Measurements from ENCODE around the gene FAM170A. TPM values are rescaled to one million over a fixed set of nuclear protein-coding genes. Genes with fewer than 3 reads are reported as not detected.

Gene FAM170A
- total RNA-seq, 1 donor from 2014 or later = not detected

DNA sequence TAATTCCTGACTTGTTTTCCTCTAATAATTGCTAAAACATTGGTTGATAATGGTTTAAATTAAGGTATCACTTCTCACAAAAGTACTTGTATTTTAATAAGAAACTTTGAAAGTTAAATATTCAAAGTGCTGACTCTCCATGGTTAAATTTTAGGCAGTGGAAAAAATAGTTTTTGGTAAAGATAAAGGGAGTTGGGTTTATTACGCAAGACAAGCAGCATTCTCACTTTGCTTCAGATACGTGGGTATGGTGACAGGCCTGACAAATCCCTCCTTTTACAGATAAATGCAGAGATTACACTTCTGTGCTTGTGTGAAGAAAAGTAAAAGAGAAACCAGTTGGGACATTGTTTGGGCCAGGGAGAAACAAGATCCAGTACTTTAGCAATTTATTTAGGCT is 14.5 kb upstream of the FAM170A start:
- H3K36me3 ChIP-seq = no peaks in the 10 kb centered on the region
- TF ChIP-seq, protein P1, sequence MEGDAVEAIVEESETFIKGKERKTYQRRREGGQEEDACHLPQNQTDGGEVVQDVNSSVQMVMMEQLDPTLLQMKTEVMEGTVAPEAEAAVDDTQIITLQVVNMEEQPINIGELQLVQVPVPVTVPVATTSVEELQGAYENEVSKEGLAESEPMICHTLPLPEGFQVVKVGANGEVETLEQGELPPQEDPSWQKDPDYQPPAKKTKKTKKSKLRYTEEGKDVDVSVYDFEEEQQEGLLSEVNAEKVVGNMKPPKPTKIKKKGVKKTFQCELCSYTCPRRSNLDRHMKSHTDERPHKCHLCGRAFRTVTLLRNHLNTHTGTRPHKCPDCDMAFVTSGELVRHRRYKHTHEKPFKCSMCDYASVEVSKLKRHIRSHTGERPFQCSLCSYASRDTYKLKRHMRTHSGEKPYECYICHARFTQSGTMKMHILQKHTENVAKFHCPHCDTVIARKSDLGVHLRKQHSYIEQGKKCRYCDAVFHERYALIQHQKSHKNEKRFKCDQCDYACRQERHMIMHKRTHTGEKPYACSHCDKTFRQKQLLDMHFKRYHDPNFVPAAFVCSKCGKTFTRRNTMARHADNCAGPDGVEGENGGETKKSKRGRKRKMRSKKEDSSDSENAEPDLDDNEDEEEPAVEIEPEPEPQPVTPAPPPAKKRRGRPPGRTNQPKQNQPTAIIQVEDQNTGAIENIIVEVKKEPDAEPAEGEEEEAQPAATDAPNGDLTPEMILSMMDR (IDR thresholded peaks at IDR 0.05) = no peak
- no peaks in the 10 kb centered on the region for H3K9me3 ChIP-seq
- H3K27ac ChIP-seq = no peak overlapping the region
- DNase-seq (no peak), ATAC-seq (no peak)
- no peaks in the 10 kb centered on the region for H3K27me3 ChIP-seq
- H3K4me3 ChIP-seq = no peak overlapping the region
- intact Hi-C loops (cut with DNase I) = no loop called here
- H3K4me1 ChIP-seq = no peaks in the 10 kb centered on the region

DNA sequence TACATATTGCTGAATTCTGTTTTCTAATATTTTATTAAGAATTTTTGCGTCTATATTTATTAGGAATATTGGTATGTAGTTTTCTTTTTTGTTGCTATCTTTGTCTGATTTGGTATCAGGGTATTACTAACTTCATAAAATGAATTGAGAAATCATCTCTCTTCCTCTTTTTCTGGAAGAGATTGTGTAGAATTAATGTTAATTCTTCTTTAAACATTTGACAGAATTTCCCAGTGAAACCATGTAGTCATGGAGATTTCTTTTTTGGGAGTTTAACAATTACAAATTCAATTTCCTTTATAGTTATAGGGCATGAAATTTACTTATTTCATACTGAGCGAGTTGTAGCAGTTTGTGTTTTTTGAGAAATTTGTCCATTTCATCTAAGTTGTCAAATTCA is 3.3 kb upstream of the FAM170A start:
- H3K27me3 ChIP-seq = no peaks in the 10 kb centered on the region
- H3K4me1 ChIP-seq = no peaks in the 10 kb centered on the region
- ATAC-seq = no peak
- no peak overlapping the region for H3K27ac ChIP-seq
- TF ChIP-seq, protein P1 (IDR thresholded peaks at IDR 0.05) = no peak
- no peaks in the 10 kb centered on the region for H3K9me3 ChIP-seq
- intact Hi-C loops (cut with DNase I) = no loop called here
- no peak for DNase-seq
- H3K4me3 ChIP-seq = no peak overlapping the region
- H3K36me3 ChIP-seq = no peaks in the 10 kb centered on the region

DNA sequence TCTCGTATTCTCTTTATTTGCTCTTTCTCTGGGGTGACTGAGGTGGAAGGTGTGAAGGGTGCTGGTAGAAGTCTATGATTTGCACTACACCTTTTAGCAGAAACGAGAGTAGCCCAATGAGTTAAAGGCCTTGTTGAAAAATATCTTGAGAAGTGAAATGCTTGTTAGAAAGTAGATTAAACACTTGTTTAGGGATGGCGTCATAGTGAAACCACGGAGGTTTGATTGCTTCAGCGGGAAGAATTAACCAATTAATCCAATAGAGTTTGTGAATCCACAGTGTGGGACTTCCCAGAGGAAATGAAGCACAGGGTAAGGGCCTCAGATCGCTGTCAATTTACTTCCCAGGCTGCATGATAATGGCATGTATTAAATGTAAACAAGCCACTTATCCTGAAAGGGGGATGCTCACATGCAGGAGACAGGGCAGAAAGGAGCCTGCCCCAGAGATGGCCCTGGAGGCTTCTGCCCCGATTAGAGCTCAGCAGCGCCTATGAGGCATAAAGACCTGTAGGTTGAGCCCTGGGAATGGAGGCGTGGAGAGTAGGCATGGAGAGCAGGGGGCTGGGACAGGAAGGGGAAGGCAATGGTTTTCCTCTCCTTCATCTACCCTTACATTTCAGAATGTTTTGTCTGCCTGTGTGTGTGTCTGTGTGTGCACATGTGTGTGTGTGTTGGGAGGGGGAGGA is 1.5 kb downstream of the FAM170A start:
- H3K27me3 ChIP-seq = no peaks in the 10 kb centered on the region
- H3K9me3 ChIP-seq = no peaks in the 10 kb centered on the region
- intact Hi-C loops (cut with DNase I) = no loop called here
- no peak for DNase-seq
- H3K4me3 ChIP-seq = no peak overlapping the region
- no peaks in the 10 kb centered on the region for H3K36me3 ChIP-seq
- ATAC-seq = peak; percentile 56
- H3K4me1 ChIP-seq = no peaks in the 10 kb centered on the region
- TF ChIP-seq, protein P1 (IDR thresholded peaks at IDR 0.05) = no peak
- H3K27ac ChIP-seq = no peak overlapping the region

DNA sequence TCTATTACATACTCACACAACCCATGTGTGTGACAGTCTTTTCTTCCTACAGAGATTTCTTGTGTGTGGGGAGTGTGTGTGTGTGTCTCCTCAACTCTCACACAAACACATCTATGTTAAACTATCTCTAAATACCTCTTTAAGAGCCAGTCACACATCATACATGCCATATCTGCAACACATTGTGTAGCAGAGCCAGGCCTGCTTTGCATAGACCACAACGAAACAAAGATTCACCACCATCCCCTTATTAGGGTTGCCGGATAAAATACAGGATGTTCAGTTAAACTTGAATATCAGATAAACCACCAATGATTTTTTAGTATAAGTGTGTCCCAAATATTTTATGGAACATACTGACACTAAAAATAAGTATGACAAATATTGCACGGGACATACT is 2.3 kb downstream of the FAM170A start:
- H3K4me1 ChIP-seq = no peaks in the 10 kb centered on the region
- no peak overlapping the region for H3K27ac ChIP-seq
- TF ChIP-seq, protein P1 (IDR thresholded peaks at IDR 0.05) = no peak
- no peaks in the 10 kb centered on the region for H3K9me3 ChIP-seq
- DNase-seq (no peak), ATAC-seq (no peak)
- H3K36me3 ChIP-seq = no peaks in the 10 kb centered on the region
- intact Hi-C loops (cut with DNase I) = no loop called here
- no peaks in the 10 kb centered on the region for H3K27me3 ChIP-seq
- no peak overlapping the region for H3K4me3 ChIP-seq

DNA sequence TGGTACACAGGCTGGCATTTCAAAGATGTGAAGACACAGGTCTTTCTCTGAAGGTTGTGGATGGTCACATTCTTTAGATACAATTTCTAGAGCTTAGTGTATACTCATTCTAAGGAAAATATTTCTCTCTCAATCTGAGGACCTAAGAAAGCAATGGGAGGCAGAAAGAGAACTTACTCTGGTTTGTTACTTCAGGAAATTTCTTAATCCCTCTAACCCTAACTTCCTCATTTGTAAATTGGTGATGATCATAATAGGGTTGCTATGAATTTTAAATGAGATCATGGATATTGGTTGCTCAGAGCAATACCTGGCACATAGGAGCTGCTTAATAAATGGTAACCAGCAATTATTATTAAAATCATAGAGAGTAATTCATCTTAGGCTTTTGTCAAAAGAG is 22.1 kb downstream of the FAM170A start:
- Histone ChIP-seq H3K4me3 (no peak overlapping the region), H3K4me1 (no peaks in the 10 kb centered on the region), H3K9me3 (no peaks in the 10 kb centered on the region), H3K27me3 (no peaks in the 10 kb centered on the region), H3K36me3 (no peaks in the 10 kb centered on the region), H3K27ac (no peak overlapping the region)
- ATAC-seq (peak; percentile 48), DNase-seq (no peak)
- intact Hi-C loops (cut with DNase I) = no loop called here
- TF ChIP-seq, protein P1 (IDR thresholded peaks at IDR 0.05) = no peak

DNA sequence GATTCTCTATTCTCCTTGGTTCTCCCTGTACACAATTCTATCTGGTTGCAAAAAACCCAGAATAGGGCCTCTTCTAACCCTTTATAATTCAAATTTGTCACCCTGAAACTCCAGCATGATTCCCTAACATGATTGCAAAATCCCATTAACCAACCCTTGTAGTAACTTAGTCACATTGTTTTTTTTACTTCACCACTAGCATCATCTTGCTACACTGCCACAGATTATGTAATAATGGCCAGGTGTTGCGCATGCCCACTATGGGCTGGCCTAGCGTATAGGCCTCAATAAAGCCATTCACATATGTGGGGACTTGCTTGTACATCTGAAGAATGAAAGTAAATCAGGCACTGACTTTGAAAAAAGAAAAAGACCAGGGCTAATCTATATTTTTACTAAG is 25.7 kb downstream of the FAM170A start:
- Histone ChIP-seq H3K4me3 (no peak overlapping the region), H3K4me1 (no peaks in the 10 kb centered on the region), H3K27me3 (no peaks in the 10 kb centered on the region), H3K36me3 (no peaks in the 10 kb centered on the region), H3K9me3 (no peaks in the 10 kb centered on the region), H3K27ac (no peak overlapping the region)
- intact Hi-C loops (cut with DNase I) = no loop called here
- DNase-seq (no peak), ATAC-seq (peak; percentile 64)
- TF ChIP-seq, protein P1 (IDR thresholded peaks at IDR 0.05) = no peak
